B cell (primary cell): ENCODE measurements around the gene SMAP1. TPM values are rescaled to one million over a fixed set of nuclear protein-coding genes. Genes with fewer than 3 reads are reported as not detected.

Experiments
- ATAC-seq: fragments of 200-7000 bp; cut with Tn5 transposase; one replicate; pipeline ENCODE4 v1.10.0; 2021; ENCODE audit warnings: low read depth, mild to moderate bottlenecking, moderate number of reproducible peaks, moderate library complexity
- CTCF ChIA-PET: fragments of 350-600 bp; sonication (Branson Sonifier 250); formaldehyde crosslinking; loops from one replicate; lab custom pipeline; 2021; ENCODE audit warnings: antibody characterized with exemption, inconsistent platforms; lab: Charles Lee
- POLR2A ChIA-PET: fragments of 350-600 bp; sonication (Branson Sonifier 250); formaldehyde crosslinking; loops from one replicate; lab custom pipeline; 2021; ENCODE audit warnings: antibody characterized with exemption; lab: Charles Lee
- DNase-seq: peaks from one replicate; pipeline ENCODE4 v3.0.0; 2013
- H2AFZ ChIP-seq: 2 replicates; pipeline ENCODE4 v1.6.1; 2012; ENCODE audit warnings: mild to moderate bottlenecking, low read depth, low read length; ENCODE audit not compliant: insufficient read depth, poor library complexity, severe bottlenecking
- H3K27ac ChIP-seq, 2 donors: 1 replicate in 1 of 2; 2 replicates in 1 of 2; pipeline ENCODE4 v1.5.1; 2012 to 2013; ENCODE audit warnings: low read length in 2 of 2, mild to moderate bottlenecking in 2 of 2, moderate library complexity in 1 of 2
- H3K27me3 ChIP-seq, 4 experiments: fragments of 200-600 bp in 1 of 4; sonication (generic) in 1 of 4; replicated peaks in 1 of 4; 1 replicate in 2 of 4; 2 replicates in 2 of 4; pipeline versions ENCODE4 v1.6.1 to v1.7.0; 2013 to 2016; ENCODE audit warnings: low read length in 3 of 4, mild to moderate bottlenecking in 2 of 4, mixed read lengths in 1 of 4, moderate library complexity in 1 of 4; ENCODE audit not compliant: insufficient read depth in 4 of 4, control insufficient read depth in 3 of 4; ENCODE audit errors: control extremely low read depth in 1 of 4
- H3K36me3 ChIP-seq, 2 experiments: replicated peaks in 1 of 2; 1 replicate in 1 of 2; 2 replicates in 1 of 2; pipeline versions ENCODE4 v1.6.1 to v1.7.1; 2013; ENCODE audit warnings: low read length in 1 of 2; ENCODE audit not compliant: insufficient read depth in 2 of 2, control insufficient read depth in 1 of 2; ENCODE audit errors: control extremely low read depth in 1 of 2, extremely low read depth in 1 of 2
- H3K4me1 ChIP-seq, 2 donors: fragments of 200-600 bp in 1 of 2; sonication (generic) in 1 of 2; 1 replicate in 1 of 2; 2 replicates in 1 of 2; pipeline versions ENCODE4 v1.5.1 to v1.6.1; 2013 to 2017; ENCODE audit warnings: low read length in 2 of 2; ENCODE audit not compliant: control insufficient read depth in 2 of 2, insufficient read depth in 2 of 2
- H3K4me2 ChIP-seq: replicated peaks from 2 replicates; pipeline ENCODE3; 2012; ENCODE audit warnings: mild to moderate bottlenecking, low read depth, low read length; ENCODE audit not compliant: poor library complexity, severe bottlenecking
- H3K4me3 ChIP-seq, 5 experiments: fragments of 200-600 bp in 1 of 5; sonication (generic) in 1 of 5; 1 replicate in 3 of 5; 2 replicates in 2 of 5; pipeline versions ENCODE4 v1.5.1 to v1.7.0; 2011 to 2016; ENCODE audit warnings: low read length in 4 of 5, mild to moderate bottlenecking in 4 of 5, low read depth in 2 of 5, control low read depth in 1 of 5, moderate library complexity in 1 of 5; ENCODE audit not compliant: insufficient read depth in 1 of 5; ENCODE audit errors: control extremely low read depth in 1 of 5, extremely low read depth in 1 of 5
- H3K79me2 ChIP-seq: fragments of 200-600 bp; sonication (generic); one replicate; pipeline ENCODE4 v1.6.0; 2016; ENCODE audit warnings: low read length; ENCODE audit not compliant: control insufficient read depth, insufficient read depth
- H3K9ac ChIP-seq: fragments of 200-600 bp; sonication (generic); 2 replicates; pipeline ENCODE4 v1.6.1; 2017; ENCODE audit warnings: mild to moderate bottlenecking, low read length, moderate library complexity
- H3K9me3 ChIP-seq, 3 donors: one replicate each; pipeline versions ENCODE4 v1.6.1 to v1.7.1; 2013; ENCODE audit warnings: low read length in 2 of 3; ENCODE audit not compliant: control insufficient read depth in 2 of 3, insufficient read depth in 1 of 3; ENCODE audit errors: control extremely low read depth in 1 of 3
- H4K20me1 ChIP-seq: 2 replicates; pipeline ENCODE4 v1.6.0; 2012; ENCODE audit warnings: mild to moderate bottlenecking, low read length; ENCODE audit not compliant: insufficient read depth, control insufficient read depth, poor library complexity, severe bottlenecking
- H3K27ac Mint-ChIP-seq: one replicate; pipeline ENCODE4 v1.8.0; 2021; ENCODE audit warnings: mixed read lengths
- H3K27me3 Mint-ChIP-seq: one replicate; pipeline ENCODE4 v1.8.0; 2021; ENCODE audit warnings: mixed read lengths
- H3K4me1 Mint-ChIP-seq: one replicate; pipeline ENCODE4 v1.8.0; 2021; ENCODE audit warnings: mixed read lengths
- H3K4me3 Mint-ChIP-seq: one replicate; pipeline ENCODE4 v1.8.0; 2021; ENCODE audit warnings: mixed read lengths
- H3K9me3 Mint-ChIP-seq: one replicate; pipeline ENCODE4 v1.8.0; 2022; ENCODE audit warnings: mixed read lengths; ENCODE audit not compliant: insufficient read depth
- EZH2 ChIP-seq: IDR thresholded peaks from 2 replicates; pipeline ENCODE4 v1.6.1; 2012; ENCODE audit warnings: borderline replicate concordance, low read depth, mild to moderate bottlenecking, moderate library complexity, low read length; ENCODE audit not compliant: insufficient read depth, poor library complexity, severe bottlenecking
- WGBS: methylation state at CpG from one replicate; pipeline ENCODE4 v1.1.5; 2013; ENCODE audit warnings: missing lambda C conversion rate; ENCODE audit not compliant: insufficient coverage; 5-methylcytosine and 5-hydroxymethylcytosine counted together
- intact Hi-C: fragments of 100-400 bp; cut with micrococcal nuclease; formaldehyde crosslinking; loops from one replicate; pipeline ENCODE4 v1.10.0; 2022
- polyA plus RNA-seq: library from polyadenylated mRNA; depleted of rRNA; stranded (reverse); fragments of >200 nt; gene quantifications from 2 replicates; pipeline ENCODE4 v1.2.3, GENCODE V29; 2012
- total RNA-seq, 2 donors: library from RNA; stranded (reverse); fragments of 120-200 nt in 1 of 2; gene quantifications; 1 replicate in 1 of 2; 2 replicates in 1 of 2; pipeline versions ENCODE4 v1.2.3 to v1.2.4, GENCODE V29; 2013 to 2022
- TF ChIP-seq, protein P1 (sequence below): fragments of 200-600 bp; IDR thresholded peaks from one replicate; pipeline ENCODE4 v1.8.0; 2022; ENCODE audit warnings: antibody characterized with exemption, mild to moderate bottlenecking

The SMAP1 gene
- total and polyA plus RNA-seq, 2 donors (not counting 1 experiment from before 2014, with no cell fraction given), result 11.0 to 21.7 TPM

DNA sequence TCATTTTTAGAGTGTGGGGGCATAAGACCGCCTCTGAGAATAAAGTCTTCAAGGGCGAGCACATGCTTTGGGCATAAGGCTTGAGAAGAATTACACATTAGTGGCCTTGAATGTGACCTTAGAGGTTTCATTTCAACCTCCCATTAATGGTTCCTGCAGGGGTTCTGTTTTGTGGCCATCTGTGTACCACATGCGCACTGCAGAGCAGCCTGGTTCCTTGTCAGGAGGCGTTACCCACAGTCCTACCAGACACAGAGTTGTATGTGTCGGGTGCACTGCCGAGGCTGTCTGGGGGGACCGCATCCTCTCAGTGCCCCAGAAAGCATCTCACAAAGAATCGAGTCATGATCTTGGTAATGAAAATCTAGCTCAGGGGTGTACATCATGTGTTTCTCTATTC lies 173.4 kb downstream of the SMAP1 start:
- TF ChIP-seq, protein P1, sequence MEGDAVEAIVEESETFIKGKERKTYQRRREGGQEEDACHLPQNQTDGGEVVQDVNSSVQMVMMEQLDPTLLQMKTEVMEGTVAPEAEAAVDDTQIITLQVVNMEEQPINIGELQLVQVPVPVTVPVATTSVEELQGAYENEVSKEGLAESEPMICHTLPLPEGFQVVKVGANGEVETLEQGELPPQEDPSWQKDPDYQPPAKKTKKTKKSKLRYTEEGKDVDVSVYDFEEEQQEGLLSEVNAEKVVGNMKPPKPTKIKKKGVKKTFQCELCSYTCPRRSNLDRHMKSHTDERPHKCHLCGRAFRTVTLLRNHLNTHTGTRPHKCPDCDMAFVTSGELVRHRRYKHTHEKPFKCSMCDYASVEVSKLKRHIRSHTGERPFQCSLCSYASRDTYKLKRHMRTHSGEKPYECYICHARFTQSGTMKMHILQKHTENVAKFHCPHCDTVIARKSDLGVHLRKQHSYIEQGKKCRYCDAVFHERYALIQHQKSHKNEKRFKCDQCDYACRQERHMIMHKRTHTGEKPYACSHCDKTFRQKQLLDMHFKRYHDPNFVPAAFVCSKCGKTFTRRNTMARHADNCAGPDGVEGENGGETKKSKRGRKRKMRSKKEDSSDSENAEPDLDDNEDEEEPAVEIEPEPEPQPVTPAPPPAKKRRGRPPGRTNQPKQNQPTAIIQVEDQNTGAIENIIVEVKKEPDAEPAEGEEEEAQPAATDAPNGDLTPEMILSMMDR, result no peak
- no peak for TF ChIP-seq EZH2
- CTCF ChIA-PET, result interaction anchor here (1.9 kb wide), 1 partner anchor 43 kb away, joined by 5 read pairs; no protein-coding TSS in a partner anchor
- Histone ChIP-seq H4K20me1 (no peaks in the 10 kb centered on the region), H3K4me2 (no peak overlapping the region), H3K36me3 (peaks cover 0 to 7% of the 10 kb centered on the region in 2 experiments), H3K4me3 (no peak overlapping the region), H3K27me3 (no peaks in the 10 kb centered on the region), H3K9me3 (no peaks in the 10 kb centered on the region), H3K9ac (no peak overlapping the region), H2AFZ (no peak overlapping the region), H3K27ac (no peak overlapping the region), H3K79me2 (no peaks in the 10 kb centered on the region), H3K4me1 (no peaks in the 10 kb centered on the region)
- Mint-ChIP-seq H3K4me3 (no peak overlapping the region), H3K27me3 (no peaks in the 10 kb centered on the region), H3K9me3 (no peaks in the 10 kb centered on the region), H3K4me1 (no peaks in the 10 kb centered on the region), H3K27ac (no peak overlapping the region)
- DNase-seq, result no peak
- WGBS, result 100% methylated on average over 4 of the region's 8 CpGs
- intact Hi-C loops, result no loop called here
- ATAC-seq, result no peak
- POLR2A ChIA-PET, result no interaction called here

DNA sequence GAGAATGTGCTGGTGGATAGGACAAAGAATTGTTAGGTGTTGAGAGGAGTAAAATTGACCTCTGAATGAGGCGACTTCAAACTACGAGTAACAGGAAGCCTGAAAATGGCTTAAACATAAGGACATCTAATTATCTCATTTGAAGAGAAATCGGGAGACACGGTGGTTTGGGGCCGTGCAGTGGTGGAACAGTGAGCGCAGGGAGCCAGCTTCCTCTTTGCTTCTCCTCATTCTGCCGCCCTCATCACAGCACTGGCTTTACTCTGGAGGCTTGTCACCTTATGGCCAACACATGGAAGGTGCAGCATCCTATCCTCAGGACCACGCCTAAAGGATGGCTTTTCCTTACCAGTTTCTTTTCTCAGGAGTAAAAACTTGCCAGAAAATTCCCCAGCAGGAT lies 174.9 kb downstream of the SMAP1 start:
- Histone ChIP-seq H3K4me3 (no peak overlapping the region), H3K9ac (no peak overlapping the region), H3K4me1 (peaks cover 0 to 5% of the 10 kb centered on the region in 2 donors), H3K27ac (no peak overlapping the region), H4K20me1 (no peaks in the 10 kb centered on the region), H3K4me2 (no peak overlapping the region), H3K36me3 (peaks cover 0 to 3% of the 10 kb centered on the region in 2 experiments), H2AFZ (no peak overlapping the region), H3K27me3 (no peaks in the 10 kb centered on the region), H3K79me2 (no peaks in the 10 kb centered on the region), H3K9me3 (no peaks in the 10 kb centered on the region)
- ATAC-seq, result no peak
- ChIA-PET POLR2A (no interaction called here), CTCF (interaction anchor here (1.3 kb wide), 1 partner anchor 42 kb away, joined by 4 read pairs; no protein-coding TSS in a partner anchor)
- H3K27me3 Mint-ChIP-seq, result no peaks in the 10 kb centered on the region
- H3K9me3 Mint-ChIP-seq, result no peaks in the 10 kb centered on the region
- no peak overlapping the region for H3K4me3 Mint-ChIP-seq
- DNase-seq, result no peak
- intact Hi-C loops, result no loop called here
- peaks cover 5% of the 10 kb centered on the region for H3K4me1 Mint-ChIP-seq
- no peak overlapping the region for H3K27ac Mint-ChIP-seq
- whole genome bisulfite sequencing, result 97% methylated on average over 6 of the region's 8 CpGs
- no peak for TF ChIP-seq EZH2
- TF ChIP-seq, protein P1, result no peak
